H1 (cell line): ENCODE data around the gene EXD3. TPM values are rescaled to one million over a fixed set of nuclear protein-coding genes. Genes with fewer than 3 reads are reported as not detected.

Source experiments
- CTCF ChIA-PET: fragments of 300-600 bp; sonication (Branson Sonifier 250); formaldehyde crosslinking; loops from one replicate; lab custom pipeline; 2021; ENCODE audit not compliant: partially characterized antibody; lab: Charles Lee
- POLR2A ChIA-PET: fragments of 300-600 bp; sonication (Branson Sonifier 250); formaldehyde crosslinking; loops from one replicate; lab custom pipeline; 2021; ENCODE audit warnings: inconsistent platforms; ENCODE audit not compliant: partially characterized antibody; lab: Charles Lee
- DNase-seq, 2 experiments: peaks; one replicate each; pipeline versions ENCODE4 v3.0.0 to v3.0.0-alpha.2; 2010 to 2022; ENCODE audit warnings: low spot score in 2 of 2, low read depth in 1 of 2, mixed read lengths in 1 of 2
- FAIRE-seq: peaks from 2 replicates; lab custom pipeline; 2011; peaks lifted over from hg19 to GRCh38; lab: Jason Lieb, UNC
- H2AFZ ChIP-seq: 2 replicates; pipeline ENCODE4 v1.8.1; 2012; ENCODE audit warnings: low read length, inconsistent platforms
- H2AK5ac ChIP-seq: 2 replicates; pipeline ENCODE4 v1.6.1; 2013; ENCODE audit warnings: low read depth, low read length
- H2BK120ac ChIP-seq: replicated peaks from 2 replicates; pipeline ENCODE3; 2013; ENCODE audit warnings: low read depth, low read length, inconsistent platforms
- H2BK12ac ChIP-seq: 2 replicates; pipeline ENCODE4 v1.6.1; 2013; ENCODE audit warnings: low read depth, low read length
- H2BK15ac ChIP-seq: 2 replicates; pipeline ENCODE4 v1.6.1; 2013; ENCODE audit warnings: low read length
- H2BK20ac ChIP-seq: 2 replicates; pipeline ENCODE4 v1.6.1; 2013; ENCODE audit warnings: low read length
- H2BK5ac ChIP-seq: 2 replicates; pipeline ENCODE4 v1.6.1; 2013; ENCODE audit warnings: low read depth, low read length
- H3K14ac ChIP-seq: 2 replicates; pipeline ENCODE4 v1.6.1; 2013; ENCODE audit warnings: inconsistent platforms; ENCODE audit not compliant: insufficient read length
- H3K18ac ChIP-seq: 2 replicates; pipeline ENCODE4 v1.6.1; 2013; ENCODE audit warnings: low read length; ENCODE audit errors: extremely low read depth
- H3K23ac ChIP-seq: 2 replicates; pipeline ENCODE4 v1.6.1; 2013; ENCODE audit warnings: inconsistent platforms; ENCODE audit not compliant: insufficient read length
- H3K23me2 ChIP-seq: 2 replicates; pipeline ENCODE4 v1.6.1; 2013; ENCODE audit warnings: low read depth, low read length
- H3K27ac ChIP-seq: 2 replicates; pipeline ENCODE4 v1.6.1; 2011; ENCODE audit warnings: low read depth, low read length, inconsistent platforms
- H3K27me3 ChIP-seq, 4 experiments: replicated peaks in 1 of 4; 1 replicate in 1 of 4; 2 replicates in 3 of 4; pipeline versions ENCODE4 v1.6.1 to v1.8.1; 2011 to 2013; ENCODE audit warnings: low read length in 3 of 4, mild to moderate bottlenecking in 3 of 4, inconsistent platforms in 2 of 4, mixed read lengths in 2 of 4, moderate library complexity in 1 of 4; ENCODE audit not compliant: control insufficient read depth in 3 of 4, insufficient read depth in 3 of 4; ENCODE audit errors: extremely low read depth in 1 of 4
- H3K36me3 ChIP-seq, 4 experiments: 2 replicates each; pipeline versions ENCODE4 v1.6.1 to v1.8.1; 2011 to 2013; ENCODE audit warnings: mild to moderate bottlenecking in 4 of 4, low read length in 3 of 4, moderate library complexity in 2 of 4, control low read depth in 1 of 4, inconsistent platforms in 1 of 4; ENCODE audit not compliant: insufficient read depth in 4 of 4, control insufficient read depth in 2 of 4
- H3K4ac ChIP-seq: replicated peaks from 2 replicates; pipeline ENCODE3; 2013; ENCODE audit warnings: low read length, low read depth, mixed read lengths, inconsistent platforms; ENCODE audit not compliant: insufficient read length
- H3K4me1 ChIP-seq, 4 experiments: replicated peaks in 1 of 4; 1 replicate in 1 of 4; 2 replicates in 3 of 4; pipeline versions ENCODE4 v1.6.1 to v1.8.1; 2011 to 2013; ENCODE audit warnings: low read length in 3 of 4, inconsistent platforms in 2 of 4, mixed read lengths in 1 of 4; ENCODE audit not compliant: insufficient read depth in 4 of 4, control insufficient read depth in 3 of 4
- H3K4me2 ChIP-seq, 2 experiments: 2 replicates each; pipeline versions ENCODE4 v1.6.1 to v1.8.1; 2011 to 2013; ENCODE audit warnings: low read depth in 2 of 2, low read length in 2 of 2, control low read depth in 1 of 2, inconsistent platforms in 1 of 2, mild to moderate bottlenecking in 1 of 2; ENCODE audit not compliant: insufficient read depth in 1 of 2
- H3K4me3 ChIP-seq, 4 experiments: fragments of 200-600, 300-600 bp in 1 of 4; sonication (generic), shearing (Covaris generic), sonication (Bioruptor Twin) in 1 of 4; 2 replicates each; pipeline versions ENCODE4 v1.5.1 to v1.8.1; 2011 to 2016; ENCODE audit warnings: low read length in 4 of 4, low read depth in 3 of 4, control low read depth in 2 of 4, inconsistent platforms in 2 of 4, mild to moderate bottlenecking in 2 of 4, mixed read lengths in 1 of 4, moderate library complexity in 1 of 4; ENCODE audit not compliant: insufficient read depth in 2 of 4; ENCODE audit errors: extremely low read depth in 1 of 4
- H3K56ac ChIP-seq: replicated peaks from 2 replicates; pipeline ENCODE3; 2013; ENCODE audit warnings: low read depth, mild to moderate bottlenecking, mixed read lengths, low read length, inconsistent platforms; ENCODE audit not compliant: insufficient read length
- H3K79me1 ChIP-seq: 2 replicates; pipeline ENCODE4 v1.6.1; 2013; ENCODE audit warnings: low read depth, low read length, control low read depth
- H3K79me2 ChIP-seq, 2 experiments: 2 replicates each; pipeline versions ENCODE4 v1.6.1 to v1.8.1; 2012 to 2013; ENCODE audit warnings: low read length in 2 of 2, mild to moderate bottlenecking in 2 of 2, inconsistent platforms in 1 of 2; ENCODE audit not compliant: insufficient read depth in 2 of 2, control insufficient read depth in 1 of 2
- H3K9ac ChIP-seq, 4 experiments: replicated peaks in 1 of 4; 1 replicate in 1 of 4; 2 replicates in 3 of 4; pipeline versions ENCODE4 v1.6.1 to v1.8.1; 2011 to 2013; ENCODE audit warnings: low read depth in 3 of 4, low read length in 3 of 4, control low read depth in 2 of 4, mild to moderate bottlenecking in 2 of 4, moderate library complexity in 2 of 4, inconsistent platforms in 1 of 4; ENCODE audit errors: extremely low read depth in 1 of 4
- H3K9me3 ChIP-seq, 2 experiments: 2 replicates each; pipeline versions ENCODE4 v1.6.1 to v1.8.1; 2012 to 2013; ENCODE audit warnings: mild to moderate bottlenecking in 2 of 2, moderate library complexity in 2 of 2, control low read depth in 1 of 2, inconsistent platforms in 1 of 2, low read depth in 1 of 2, low read length in 1 of 2, mixed read lengths in 1 of 2; ENCODE audit not compliant: insufficient read depth in 2 of 2
- H4K20me1 ChIP-seq, 2 experiments: replicated peaks in 1 of 2; 2 replicates each; pipeline versions ENCODE3 to v1.8.1; 2011 to 2013; ENCODE audit warnings: inconsistent platforms in 2 of 2, low read length in 2 of 2, mild to moderate bottlenecking in 1 of 2; ENCODE audit not compliant: insufficient read depth in 2 of 2, control insufficient read depth in 1 of 2
- H4K5ac ChIP-seq: 2 replicates; pipeline ENCODE4 v1.6.1; 2013; ENCODE audit warnings: low read length, low read depth, mixed read lengths, inconsistent platforms; ENCODE audit not compliant: insufficient read length
- H4K8ac ChIP-seq: 2 replicates; pipeline ENCODE4 v1.8.0; 2013; ENCODE audit warnings: mild to moderate bottlenecking, moderate library complexity, low read length, inconsistent platforms; ENCODE audit not compliant: insufficient read depth; ENCODE audit errors: extremely low read depth
- H4K91ac ChIP-seq: replicated peaks from 2 replicates; pipeline ENCODE3; 2013; ENCODE audit warnings: low read length, mixed read lengths, inconsistent platforms; ENCODE audit not compliant: insufficient read length
- CBX5 ChIP-seq: fragments of 300-800, 300-1000 bp; sonication (generic); IDR thresholded peaks from 2 replicates; pipeline ENCODE4 v1.7.1; 2016; ENCODE audit warnings: antibody characterized with exemption, low read length, low read depth
- FOSL1 ChIP-seq: IDR thresholded peaks from 2 replicates; pipeline ENCODE4 v1.6.1; 2011; ENCODE audit warnings: mild to moderate bottlenecking, low read depth, low read length, moderate library complexity; ENCODE audit not compliant: insufficient read depth
- GTF2F1 ChIP-seq: IDR thresholded peaks from 2 replicates; pipeline ENCODE4 v1.6.1; 2012; ENCODE audit warnings: low read depth, low read length, improper control_type of control experiment, borderline replicate concordance
- PHF8 ChIP-seq: fragments of 200-600 bp; sonication (generic); conservative IDR thresholded peaks from 2 replicates; pipeline ENCODE4 v1.7.1; 2012; ENCODE audit warnings: low read depth, mild to moderate bottlenecking, inconsistent platforms, low read length, moderate library complexity
- POLR2AphosphoS5 ChIP-seq: IDR thresholded peaks from 2 replicates; pipeline ENCODE4 v1.6.1; 2011; ENCODE audit warnings: low read depth, low read length
- RAD21 ChIP-seq, 2 experiments: IDR thresholded peaks in 1 of 2; conservative IDR thresholded peaks in 1 of 2; 2 replicates each; pipeline ENCODE4 v1.6.1; 2011; ENCODE audit warnings: low read depth in 2 of 2, low read length in 2 of 2, improper control_type of control experiment in 1 of 2, inconsistent platforms in 1 of 2, mild to moderate bottlenecking in 1 of 2, moderate library complexity in 1 of 2
- SIN3A ChIP-seq, 2 experiments: IDR thresholded peaks in 1 of 2; conservative IDR thresholded peaks in 1 of 2; 2 replicates each; pipeline ENCODE4 v1.6.1; 2011 to 2012; ENCODE audit warnings: low read length in 2 of 2, improper control_type of control experiment in 1 of 2, low read depth in 1 of 2, mild to moderate bottlenecking in 1 of 2
- SIRT6 ChIP-seq: IDR thresholded peaks from one replicate; pipeline ENCODE4 v1.7.1; 2012; ENCODE audit warnings: low read length, inconsistent platforms
- SP2 ChIP-seq: IDR thresholded peaks from 2 replicates; pipeline ENCODE4 v1.6.1; 2012; ENCODE audit warnings: mild to moderate bottlenecking, low read length, inconsistent platforms
- YY1 ChIP-seq: IDR thresholded peaks from 2 replicates; pipeline ENCODE4 v1.6.1; 2011; ENCODE audit warnings: low read depth, mild to moderate bottlenecking, low read length
- WGBS, 2 experiments: shearing (Covaris generic) in 1 of 2; methylation state at CpG; one replicate each; pipeline versions ENCODE4 v1.1.6 to v1.1.7; 2013 to 2015; ENCODE audit warnings: low lambda C conversion rate in 2 of 2, mixed read lengths in 2 of 2, inconsistent platforms in 1 of 2, low coverage in 1 of 2, missing lambda C conversion rate in 1 of 2; ENCODE audit not compliant: insufficient replicate concordance in 2 of 2, insufficient coverage in 1 of 2, insufficient read length in 1 of 2; ENCODE audit errors: extremely low coverage in 1 of 2, missing lambda C conversion rate in 1 of 2; 5-methylcytosine and 5-hydroxymethylcytosine counted together
- polyA plus RNA-seq, 7 experiments: library from polyadenylated mRNA; depleted of rRNA in 3 of 7; stranded (reverse) in 5 of 7; unstranded in 2 of 7; fragments of >200 nt in 5 of 7; fragments of 200-250 nt in 2 of 7; gene quantifications; 1 replicate in 5 of 7; 2 replicates in 1 of 7; 4 replicates in 1 of 7; pipeline versions ENCODE4 v1.2.1 to v1.2.3, GENCODE V29; 2011 to 2013; ENCODE audit warnings: missing spikeins in 2 of 7, mixed read lengths in 2 of 7
- total RNA-seq: library from RNA; stranded (reverse); fragmentation: NEBNext Ultra II Directional; extraction: Animal tissue kit (Norgen Biotek cat#: 25700); gene quantifications from 2 replicates; pipeline ENCODE4 v1.2.1, GENCODE V29; 2021

EXD3 gene
- total and polyA plus RNA-seq, 2 of the 8 experiments (the other 6 are each of a cell fraction or from before 2014, with no cell fraction given): 7.2 to 9.4 TPM

DNA sequence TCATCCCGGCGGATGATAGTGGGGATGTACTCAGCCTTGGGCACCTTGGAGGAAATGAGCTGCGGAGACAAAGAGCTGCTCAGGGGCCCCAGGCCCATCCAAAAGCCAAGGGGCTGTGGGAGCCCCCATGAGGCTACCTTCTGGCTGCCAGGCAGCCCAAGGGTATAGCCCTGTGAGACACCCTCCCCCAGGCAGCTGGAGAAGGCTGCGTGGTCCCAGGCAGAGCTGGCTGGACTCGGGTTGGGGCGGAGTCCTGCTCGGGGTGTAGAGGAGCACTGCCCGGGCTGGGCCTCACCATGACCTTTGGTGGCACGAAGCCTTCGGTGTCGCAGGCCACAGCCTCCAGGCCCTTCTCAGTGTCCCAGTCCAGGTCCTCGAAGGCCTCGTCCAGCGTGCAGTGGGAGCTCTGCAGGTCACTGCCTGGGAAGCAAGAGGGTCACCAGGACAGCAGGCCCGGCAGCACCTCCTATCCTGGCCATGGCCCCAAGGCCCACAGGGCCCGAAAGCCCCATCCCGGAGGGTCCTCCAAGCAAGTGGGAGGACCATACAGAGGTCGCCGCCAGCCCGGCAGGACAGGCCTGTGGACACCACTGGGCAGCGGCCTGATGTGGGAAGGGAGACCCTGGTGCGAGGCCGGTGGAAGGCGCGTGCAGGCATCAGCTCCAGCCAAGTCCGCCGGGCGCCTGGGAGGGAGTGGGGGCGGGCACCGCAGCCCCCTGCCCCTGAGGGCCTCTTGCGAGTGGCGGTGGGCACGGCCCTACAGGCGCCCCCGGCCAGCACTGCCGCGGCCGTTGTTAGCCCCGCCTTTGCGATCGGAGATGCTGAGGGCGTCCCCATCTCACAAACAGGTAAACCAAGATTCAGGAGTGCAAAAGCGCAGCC, 30.0 kb upstream of the EXD3 start:
- Histone ChIP-seq H3K9me3 (no peaks in the 10 kb centered on the region), H2BK12ac (no peak overlapping the region), H3K36me3 (peaks cover 6 to 22% (median 7%) of the 10 kb centered on the region in 4 experiments; a peak in 7 of 8 replicates), H3K23ac (no peak overlapping the region), H3K27me3 (no peaks in the 10 kb centered on the region; a peak in 1 of 7 replicates), H4K20me1 (peaks cover 0 to 9% of the 10 kb centered on the region in 2 experiments), H3K4ac (no peak overlapping the region), H4K5ac (no peak overlapping the region), H3K4me3 (peak overlapping the region; percentile 23 to 71 (median 50)), H3K4me1 (peaks cover 0 to 16% (median 15%) of the 10 kb centered on the region in 4 experiments; a peak in 6 of 7 replicates), H2AK5ac (no peak overlapping the region; the same call in 1 of the 2 replicates), H3K79me1 (peaks cover 3% of the 10 kb centered on the region; the same call in 1 of the 2 replicates), H3K79me2 (no peaks in the 10 kb centered on the region), H3K27ac (no peak overlapping the region), H2AFZ (no peak overlapping the region), H3K14ac (no peak overlapping the region), H4K8ac (no peak overlapping the region; the same call in 1 of the 2 replicates), H3K9ac (no peak overlapping the region), H3K56ac (no peak overlapping the region), H4K91ac (no peak overlapping the region), H2BK120ac (no peak overlapping the region), H3K18ac (no peak overlapping the region), H2BK5ac (no peak overlapping the region), H2BK20ac (no peak overlapping the region), H3K23me2 (peaks cover 7% of the 10 kb centered on the region; the same call in 1 of the 2 replicates), H3K4me2 (peak overlapping the region; percentile 56 to 82), H2BK15ac (no peak overlapping the region)
- TF ChIP-seq SP2: no peak
- TF ChIP-seq SIRT6: no peak
- TF ChIP-seq GTF2F1: no peak
- TF ChIP-seq YY1: no peak
- TF ChIP-seq RAD21 (IDR thresholded peaks at IDR 0.05 in 1 of 2, conservative IDR thresholded peaks at IDR 0.05 in 1 of 2; ENCODE audit: low read depth in 2 of 2, low read length in 2 of 2): no peak
- no peak for TF ChIP-seq CBX5
- no peak for TF ChIP-seq FOSL1
- TF ChIP-seq PHF8: no peak
- no peak for TF ChIP-seq SIN3A (conservative IDR thresholded peaks at IDR 0.05 in 1 of 2, IDR thresholded peaks at IDR 0.05 in 1 of 2; ENCODE audit: low read depth in 1 of 2, low read length in 2 of 2)
- no peak for TF ChIP-seq POLR2AphosphoS5
- POLR2A ChIA-PET: interaction anchor here (0.6 to 3.6 kb wide), 6 partner anchors 9 to 177 kb away, joined by 3 to 28 read pairs (median 4); partner anchors contain the start of gene ENTPD8
- no peak for DNase-seq
- FAIRE-seq: no peak
- CTCF ChIA-PET: interaction anchor here (0.7 to 2.5 kb wide), 3 partner anchors 9 to 199 kb away, joined by 3 to 13 read pairs (median 6); no protein-coding TSS in a partner anchor
- WGBS, 2 experiments: 84% methylated on average over 27 of the region's 43 CpGs; no CpG with 5 or more reads in 1 of the 2 experiments
